Trophoblast cell (in vitro differentiated cells and primary cell): ENCODE measurements around the gene TRMU.

Experiments used
- DNase-seq, 2 donors: peaks; one replicate each; pipeline ENCODE4 v3.0.0-alpha.2; 2016
- H2AFZ ChIP-seq: 2 replicates; pipeline ENCODE4 v1.6.1; 2013; ENCODE audit warnings: low read length, moderate library complexity, mild to moderate bottlenecking; ENCODE audit not compliant: insufficient read depth, poor library complexity
- H2AK5ac ChIP-seq: 2 replicates; pipeline ENCODE4 v1.6.1; 2013; ENCODE audit warnings: mild to moderate bottlenecking, low read length
- H2BK120ac ChIP-seq: 2 replicates; pipeline ENCODE4 v1.6.1; 2013; ENCODE audit warnings: low read length, mild to moderate bottlenecking, moderate library complexity; ENCODE audit not compliant: insufficient read depth, poor library complexity
- H2BK12ac ChIP-seq: 2 replicates; pipeline ENCODE4 v1.6.1; 2013; ENCODE audit warnings: mild to moderate bottlenecking, low read length, moderate library complexity
- H2BK5ac ChIP-seq: 2 replicates; pipeline ENCODE4 v1.6.1; 2013; ENCODE audit warnings: low read length, low read depth, moderate library complexity, mild to moderate bottlenecking; ENCODE audit not compliant: poor library complexity
- H3K14ac ChIP-seq: 2 replicates; pipeline ENCODE4 v1.6.1; 2013; ENCODE audit warnings: mild to moderate bottlenecking, low read length
- H3K18ac ChIP-seq: 2 replicates; pipeline ENCODE4 v1.6.1; 2013; ENCODE audit warnings: mild to moderate bottlenecking, low read length
- H3K23ac ChIP-seq: 2 replicates; pipeline ENCODE4 v1.6.1; 2013; ENCODE audit warnings: low read length
- H3K27ac ChIP-seq: 2 replicates; pipeline ENCODE4 v1.5.1; 2013; ENCODE audit warnings: low read depth, mild to moderate bottlenecking, inconsistent platforms, low read length, moderate library complexity
- H3K27me3 ChIP-seq: 2 replicates; pipeline ENCODE4 v1.6.1; 2013; ENCODE audit warnings: inconsistent platforms, mild to moderate bottlenecking, low read length, moderate library complexity; ENCODE audit not compliant: insufficient read depth
- H3K36me3 ChIP-seq, 2 experiments: 1 replicate in 1 of 2; 2 replicates in 1 of 2; pipeline ENCODE4 v1.6.1; 2013; ENCODE audit warnings: low read length in 2 of 2, mild to moderate bottlenecking in 2 of 2, moderate library complexity in 1 of 2; ENCODE audit not compliant: insufficient read depth in 2 of 2, control insufficient read depth in 1 of 2
- H3K4ac ChIP-seq: 2 replicates; pipeline ENCODE4 v1.6.1; 2013; ENCODE audit warnings: low read depth, mild to moderate bottlenecking, low read length, moderate library complexity
- H3K4me1 ChIP-seq, 2 experiments: 1 replicate in 1 of 2; 2 replicates in 1 of 2; pipeline ENCODE4 v1.6.1; 2013; ENCODE audit warnings: low read length in 2 of 2, mild to moderate bottlenecking in 2 of 2, moderate library complexity in 1 of 2; ENCODE audit not compliant: insufficient read depth in 2 of 2, control insufficient read depth in 1 of 2
- H3K4me2 ChIP-seq: 2 replicates; pipeline ENCODE4 v1.6.1; 2013; ENCODE audit warnings: inconsistent platforms, mild to moderate bottlenecking, low read length, moderate library complexity
- H3K4me3 ChIP-seq: 2 replicates; pipeline ENCODE4 v1.5.1; 2013; ENCODE audit warnings: mild to moderate bottlenecking, low read depth, low read length, inconsistent platforms
- H3K79me1 ChIP-seq: one replicate; pipeline ENCODE4 v1.6.1; 2013; ENCODE audit warnings: low read length
- H3K79me2 ChIP-seq: 2 replicates; pipeline ENCODE4 v1.6.1; 2013; ENCODE audit warnings: low read length, mild to moderate bottlenecking; ENCODE audit not compliant: control insufficient read depth, insufficient read depth, poor library complexity
- H3K9ac ChIP-seq: 2 replicates; pipeline ENCODE4 v1.6.1; 2013; ENCODE audit warnings: mild to moderate bottlenecking, low read length
- H3K9me3 ChIP-seq: 2 replicates; pipeline ENCODE4 v1.6.1; 2013; ENCODE audit warnings: low read depth, mild to moderate bottlenecking, control low read depth, inconsistent platforms, low read length; ENCODE audit not compliant: insufficient read depth
- H4K12ac ChIP-seq: 2 replicates; pipeline ENCODE4 v1.6.1; 2013; ENCODE audit warnings: low read depth, mild to moderate bottlenecking, low read length, moderate library complexity
- H4K8ac ChIP-seq: 2 replicates; pipeline ENCODE4 v1.6.1; 2013; ENCODE audit warnings: low read depth, mild to moderate bottlenecking, low read length, moderate library complexity
- H4K91ac ChIP-seq: one replicate; pipeline ENCODE4 v1.6.1; 2013; ENCODE audit warnings: low read depth, mild to moderate bottlenecking, low read length, moderate library complexity
- WGBS: extraction: QIAGEN DNeasy Blood & Tissue Kit; methylation state at CpG from one replicate; pipeline ENCODE4 v1.1.7; 2013; ENCODE audit warnings: missing lambda C conversion rate; ENCODE audit not compliant: insufficient read length, insufficient coverage; ENCODE audit errors: extremely low coverage; 5-methylcytosine and 5-hydroxymethylcytosine counted together

Gene TRMU

GRCh38 chr22:46364341-46365165 lies 29.0 kb downstream of the TRMU start:
- no peak overlapping the region for H3K23ac ChIP-seq
- no peak overlapping the region for H3K9ac ChIP-seq
- no peak overlapping the region for H3K14ac ChIP-seq
- DNase-seq = no peak
- no peak overlapping the region for H2BK5ac ChIP-seq
- H3K18ac ChIP-seq = no peak overlapping the region
- no peaks in the 10 kb centered on the region for H3K27me3 ChIP-seq
- H2BK12ac ChIP-seq = no peak overlapping the region
- no peak overlapping the region for H3K4me3 ChIP-seq
- H3K27ac ChIP-seq = no peak overlapping the region
- peaks cover 0 to 1% of the 10 kb centered on the region in 2 experiments for H3K4me1 ChIP-seq
- no peaks in the 10 kb centered on the region for H3K9me3 ChIP-seq
- no peak overlapping the region for H4K91ac ChIP-seq
- no peak overlapping the region for H2AFZ ChIP-seq
- H2AK5ac ChIP-seq = no peak overlapping the region
- peaks cover 24 to 42% of the 10 kb centered on the region in 2 experiments for H3K36me3 ChIP-seq
- no CpG with 5 or more reads among the region's 26 CpGs for WGBS
- H2BK120ac ChIP-seq = no peak overlapping the region
- H3K79me1 ChIP-seq = no peaks in the 10 kb centered on the region
- H3K79me2 ChIP-seq = no peaks in the 10 kb centered on the region
- H4K12ac ChIP-seq = no peak overlapping the region
- H4K8ac ChIP-seq = no peak overlapping the region
- H3K4ac ChIP-seq = no peak overlapping the region
- H3K4me2 ChIP-seq = no peak overlapping the region

- Histone ChIP-seq H3K9ac (no peak overlapping the region), H4K8ac (no peak overlapping the region), H4K91ac (no peak overlapping the region), H3K27ac (no peak overlapping the region), H3K79me2 (no peaks in the 10 kb centered on the region), H3K18ac (no peak overlapping the region), H3K4me2 (no peak overlapping the region), H3K14ac (no peak overlapping the region), H2AK5ac (no peak overlapping the region), H2BK12ac (no peak overlapping the region), H3K79me1 (no peaks in the 10 kb centered on the region), H4K12ac (no peak overlapping the region), H3K27me3 (no peaks in the 10 kb centered on the region), H3K4ac (no peak overlapping the region), H3K4me3 (no peak overlapping the region), H2AFZ (no peak overlapping the region), H3K36me3 (peaks cover 26 to 41% of the 10 kb centered on the region in 2 experiments), H3K4me1 (peaks cover 0 to 1% of the 10 kb centered on the region in 2 experiments), H3K9me3 (peaks cover 2% of the 10 kb centered on the region), H2BK120ac (no peak overlapping the region), H3K23ac (no peak overlapping the region), H2BK5ac (no peak overlapping the region)
- DNase-seq = no peak
- no CpG with 5 or more reads among the region's 22 CpGs for WGBS
Measured at GRCh38 chr22:46365166-46365624, 29.7 kb downstream of the TRMU start.

GRCh38 chr22:46366327-46366731 lies 30.8 kb downstream of the TRMU start:
- DNase-seq = no peak
- H3K14ac ChIP-seq = no peak overlapping the region
- H3K4me3 ChIP-seq = no peak overlapping the region
- H3K9me3 ChIP-seq = peaks cover 2% of the 10 kb centered on the region
- H2BK5ac ChIP-seq = no peak overlapping the region
- H3K4ac ChIP-seq = no peak overlapping the region
- no peak overlapping the region for H3K4me2 ChIP-seq
- H3K4me1 ChIP-seq = peaks cover 0 to 2% of the 10 kb centered on the region in 2 experiments
- no peak overlapping the region for H3K23ac ChIP-seq
- WGBS = no CpG with 5 or more reads among the region's 19 CpGs
- no peak overlapping the region for H2AK5ac ChIP-seq
- H4K8ac ChIP-seq = no peak overlapping the region
- H2BK12ac ChIP-seq = no peak overlapping the region
- no peaks in the 10 kb centered on the region for H3K79me2 ChIP-seq
- no peaks in the 10 kb centered on the region for H3K27me3 ChIP-seq
- no peak overlapping the region for H4K91ac ChIP-seq
- peaks cover 27 to 41% of the 10 kb centered on the region in 2 experiments for H3K36me3 ChIP-seq
- no peak overlapping the region for H4K12ac ChIP-seq
- no peak overlapping the region for H3K27ac ChIP-seq
- H3K18ac ChIP-seq = no peak overlapping the region
- H3K9ac ChIP-seq = no peak overlapping the region
- H2BK120ac ChIP-seq = no peak overlapping the region
- H3K79me1 ChIP-seq = no peaks in the 10 kb centered on the region
- no peak overlapping the region for H2AFZ ChIP-seq

GRCh38 chr22:46366801-46367706 lies 31.5 kb downstream of the TRMU start:
- no peak overlapping the region for H3K4me2 ChIP-seq
- H3K4ac ChIP-seq = no peak overlapping the region
- no peak overlapping the region for H2AFZ ChIP-seq
- H2BK5ac ChIP-seq = no peak overlapping the region
- H3K4me1 ChIP-seq = peaks cover 0 to 2% of the 10 kb centered on the region in 2 experiments
- no peak overlapping the region for H4K91ac ChIP-seq
- no peak overlapping the region for H3K9ac ChIP-seq
- no peak overlapping the region for H4K12ac ChIP-seq
- no peak for DNase-seq
- H2AK5ac ChIP-seq = no peak overlapping the region
- no peak overlapping the region for H2BK12ac ChIP-seq
- no peaks in the 10 kb centered on the region for H3K27me3 ChIP-seq
- no CpG with 5 or more reads among the region's 45 CpGs for WGBS
- no peak overlapping the region for H3K14ac ChIP-seq
- peaks cover 27 to 41% of the 10 kb centered on the region in 2 experiments for H3K36me3 ChIP-seq
- no peak overlapping the region for H3K4me3 ChIP-seq
- H3K79me2 ChIP-seq = no peaks in the 10 kb centered on the region
- H4K8ac ChIP-seq = no peak overlapping the region
- no peak overlapping the region for H3K23ac ChIP-seq
- peaks cover 2% of the 10 kb centered on the region for H3K9me3 ChIP-seq
- no peaks in the 10 kb centered on the region for H3K79me1 ChIP-seq
- H3K18ac ChIP-seq = no peak overlapping the region
- no peak overlapping the region for H3K27ac ChIP-seq
- H2BK120ac ChIP-seq = no peak overlapping the region
